Subcutaneous abdominal adipose tissue (tissue), 5 donors: ENCODE data around the gene PCDHB13.
"Not testable (repeated sequence)": the region's sequence is repeated elsewhere in the genome, so short reads cannot be mapped to it uniquely, and the experiment has no call there.

ENCODE experiments used
- H3K27ac ChIP-seq: one replicate; pipeline ENCODE4 v1.7.0; 2013; ENCODE audit warnings: low read depth, mild to moderate bottlenecking, inconsistent platforms, low read length, moderate library complexity
- H3K27me3 ChIP-seq, 5 donors: one replicate each; pipeline ENCODE4 v1.7.0; 2013; ENCODE audit warnings: low read length in 5 of 5, inconsistent platforms in 1 of 5; ENCODE audit not compliant: control insufficient read depth in 5 of 5, insufficient read depth in 4 of 5
- H3K36me3 ChIP-seq, 5 donors: one replicate each; pipeline ENCODE4 v1.7.0; 2013; ENCODE audit warnings: low read length in 5 of 5; ENCODE audit not compliant: control insufficient read depth in 5 of 5, insufficient read depth in 5 of 5
- H3K4me1 ChIP-seq, 5 donors: one replicate each; pipeline ENCODE4 v1.7.0; 2013; ENCODE audit warnings: low read length in 5 of 5, mild to moderate bottlenecking in 3 of 5, moderate library complexity in 1 of 5; ENCODE audit not compliant: control insufficient read depth in 5 of 5, insufficient read depth in 5 of 5
- H3K4me3 ChIP-seq, 5 donors: one replicate each; pipeline ENCODE4 v1.7.0; 2013; ENCODE audit warnings: low read length in 5 of 5, low read depth in 1 of 5
- H3K9ac ChIP-seq, 5 donors: one replicate each; pipeline ENCODE4 v1.7.0; 2013; ENCODE audit warnings: low read length in 5 of 5, mild to moderate bottlenecking in 4 of 5, moderate library complexity in 3 of 5
- H3K9me3 ChIP-seq, 5 donors: one replicate each; pipeline ENCODE4 v1.7.0; 2013; ENCODE audit warnings: low read length in 5 of 5; ENCODE audit not compliant: control insufficient read depth in 5 of 5
- donor health status: healthy.
- donor health status: healthy.
- donor health status: healthy.
- donor health status: healthy.
- donor health status: healthy.

The PCDHB13 gene

GRCh38 chr5:141184117-141184855 lies 29.4 kb upstream of the PCDHB13 start:
- peaks cover 7 to 43% (median 16%) of the 10 kb centered on the region in 5 donors for H3K9me3 ChIP-seq
- not testable (repeated sequence) for H3K27ac ChIP-seq, H3K4me3 ChIP-seq, H3K9ac ChIP-seq, H3K36me3 ChIP-seq, H3K27me3 ChIP-seq
- peaks cover 0 to 11% (median 4%) of the 10 kb centered on the region in 5 donors for H3K4me1 ChIP-seq

- Histone ChIP-seq H3K27me3 (peaks cover 0 to 6% (median 0%) of the 10 kb centered on the region in 5 donors), H3K4me1 (peaks cover 0 to 11% (median 4%) of the 10 kb centered on the region in 5 donors), H3K4me3 (peak within 1 kb of the TSS; percentile 15 to 53 (median 42)), H3K36me3 (no peaks in the 10 kb centered on the region), H3K9me3 (peaks cover 5 to 42% (median 19%) of the 10 kb centered on the region in 5 donors), H3K9ac (no peak within 1 kb of the TSS), H3K27ac (no peak within 1 kb of the TSS)
Observed at GRCh38 chr5:141186897-141187512, 26.7 kb upstream of the PCDHB13 start, which contains the start of gene PCDHB9. TSS of gene PCDHB9 (plus strand) at chr5:141187161. CDS start at chr5:141187319, 158 bp downstream.

GRCh38 chr5:141188682-141189081 lies 25.0 kb upstream of the PCDHB13 start:
- not testable (repeated sequence) for H3K27ac ChIP-seq, H3K36me3 ChIP-seq, H3K4me1 ChIP-seq, H3K27me3 ChIP-seq, H3K9ac ChIP-seq
- H3K4me3 ChIP-seq, result peak overlapping the region in 2 of 5 donors; percentile 26 to 33
- H3K9me3 ChIP-seq, result peaks cover 11 to 43% (median 24%) of the 10 kb centered on the region in 5 donors

- not testable (repeated sequence) for H3K27ac ChIP-seq, H3K27me3 ChIP-seq, H3K4me3 ChIP-seq, H3K4me1 ChIP-seq, H3K36me3 ChIP-seq, H3K9ac ChIP-seq
- H3K9me3 ChIP-seq, result peaks cover 11 to 42% (median 23%) of the 10 kb centered on the region in 5 donors
Observed at GRCh38 chr5:141189131-141189530, 24.6 kb upstream of the PCDHB13 start.

- H3K4me3 ChIP-seq, result peak within 1 kb of the TSS; percentile 8 to 40 (median 33)
Observed at GRCh38 chr5:141192110-141192725, 21.5 kb upstream of the PCDHB13 start, which contains the start of gene PCDHB10. TSS of gene PCDHB10 (plus strand) at chr5:141192353. CDS start at chr5:141192553, 200 bp downstream.

GRCh38 chr5:141194332-141194731 lies 19.4 kb upstream of the PCDHB13 start:
- H3K36me3 ChIP-seq, H3K27ac ChIP-seq, H3K9ac ChIP-seq, H3K27me3 ChIP-seq, H3K4me3 ChIP-seq, H3K4me1 ChIP-seq: not testable (repeated sequence)
- peaks cover 19 to 44% (median 38%) of the 10 kb centered on the region in 5 donors for H3K9me3 ChIP-seq

More at GRCh38 chr5:141192110-141192725, 21.5 kb upstream of the PCDHB13 start, which contains the start of gene PCDHB10:
- H3K27ac ChIP-seq, result no peak within 1 kb of the TSS
- no peaks in the 10 kb centered on the region for H3K36me3 ChIP-seq
- H3K4me1 ChIP-seq, result peaks cover 0 to under 1% (median 0%) of the 10 kb centered on the region in 5 donors
- H3K27me3 ChIP-seq, result peaks cover 0 to 3% (median 0%) of the 10 kb centered on the region in 5 donors
- H3K9ac ChIP-seq, result no peak within 1 kb of the TSS
- peaks cover 19 to 45% (median 34%) of the 10 kb centered on the region in 5 donors for H3K9me3 ChIP-seq

- Histone ChIP-seq H3K36me3 (peaks cover 0 to 3% (median 0%) of the 10 kb centered on the region in 5 donors), H3K4me3 (no peak overlapping the region), H3K9ac (no peak overlapping the region), H3K27me3 (peaks cover 0 to 4% (median 0%) of the 10 kb centered on the region in 5 donors), H3K4me1 (no peaks in the 10 kb centered on the region), H3K9me3 (peaks cover 32 to 57% (median 45%) of the 10 kb centered on the region in 5 donors), H3K27ac (no peak overlapping the region)
Observed at GRCh38 chr5:141196363-141196762, 17.4 kb upstream of the PCDHB13 start.

- no peak within 1 kb of the TSS for H3K27ac ChIP-seq
- H3K36me3 ChIP-seq, result peaks cover 0 to 3% (median 0%) of the 10 kb centered on the region in 5 donors
- H3K4me3 ChIP-seq, result peak within 1 kb of the TSS; percentile 19 to 62 (median 41)
- H3K27me3 ChIP-seq, result peaks cover 0 to 4% (median 0%) of the 10 kb centered on the region in 5 donors
- H3K9ac ChIP-seq, result no peak within 1 kb of the TSS
- H3K9me3 ChIP-seq, result peaks cover 27 to 48% (median 37%) of the 10 kb centered on the region in 5 donors
- H3K4me1 ChIP-seq, result no peaks in the 10 kb centered on the region
Observed at GRCh38 chr5:141199359-141200235, 14.1 kb upstream of the PCDHB13 start, which contains the start of gene PCDHB11. TSS of gene PCDHB11 (plus strand) at chr5:141199627. CDS start at chr5:141199775, 148 bp downstream.

- not testable (repeated sequence) for H3K27me3 ChIP-seq, H3K27ac ChIP-seq, H3K9ac ChIP-seq, H3K36me3 ChIP-seq, H3K4me1 ChIP-seq
- Histone ChIP-seq H3K9me3 (peaks cover 27 to 46% (median 32%) of the 10 kb centered on the region in 5 donors), H3K4me3 (peak overlapping the region in 2 of 5 donors; percentile 16 to 37)
Observed at GRCh38 chr5:141201126-141201525, 12.6 kb upstream of the PCDHB13 start.
